ENCODE results near the gene PFKFB4.
"Not testable (repeated sequence)": the region's sequence is repeated elsewhere in the genome, so short reads cannot be mapped to it uniquely, and the experiment has no call there.

Gene PFKFB4

DNA sequence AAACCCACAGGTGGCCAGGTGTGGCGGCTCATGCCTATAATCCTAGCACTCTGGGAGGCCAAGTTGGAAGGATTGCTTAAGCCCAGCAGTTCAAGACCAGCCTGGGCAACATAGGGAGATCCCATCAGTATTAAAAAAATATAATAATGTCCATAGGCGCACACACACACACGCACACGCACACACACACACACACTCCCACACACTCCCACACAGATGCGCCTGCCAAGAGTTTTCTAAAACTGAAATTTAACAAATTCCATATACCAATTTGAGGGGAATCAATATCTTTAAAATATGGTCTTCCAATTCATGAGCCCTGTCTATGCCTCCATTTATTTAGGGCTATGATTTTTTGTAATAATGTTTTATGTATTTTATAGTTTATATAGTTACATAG, 69.7 kb downstream of the PFKFB4 start (continued):
- TF ChIP-seq, protein P1, sequence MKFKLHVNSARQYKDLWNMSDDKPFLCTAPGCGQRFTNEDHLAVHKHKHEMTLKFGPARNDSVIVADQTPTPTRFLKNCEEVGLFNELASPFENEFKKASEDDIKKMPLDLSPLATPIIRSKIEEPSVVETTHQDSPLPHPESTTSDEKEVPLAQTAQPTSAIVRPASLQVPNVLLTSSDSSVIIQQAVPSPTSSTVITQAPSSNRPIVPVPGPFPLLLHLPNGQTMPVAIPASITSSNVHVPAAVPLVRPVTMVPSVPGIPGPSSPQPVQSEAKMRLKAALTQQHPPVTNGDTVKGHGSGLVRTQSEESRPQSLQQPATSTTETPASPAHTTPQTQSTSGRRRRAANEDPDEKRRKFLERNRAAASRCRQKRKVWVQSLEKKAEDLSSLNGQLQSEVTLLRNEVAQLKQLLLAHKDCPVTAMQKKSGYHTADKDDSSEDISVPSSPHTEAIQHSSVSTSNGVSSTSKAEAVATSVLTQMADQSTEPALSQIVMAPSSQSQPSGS (tag by site-specific recombination; IDR thresholded peaks at IDR 0.05; ENCODE audit: low read depth): no peak
- TF ChIP-seq YY2 (tag by site-specific recombination; IDR thresholded peaks at IDR 0.05) (no peak), ZNF830 (tag by site-specific recombination; IDR thresholded peaks at IDR 0.05; ENCODE audit: low read depth) (no peak)
- TF ChIP-seq, protein P2, sequence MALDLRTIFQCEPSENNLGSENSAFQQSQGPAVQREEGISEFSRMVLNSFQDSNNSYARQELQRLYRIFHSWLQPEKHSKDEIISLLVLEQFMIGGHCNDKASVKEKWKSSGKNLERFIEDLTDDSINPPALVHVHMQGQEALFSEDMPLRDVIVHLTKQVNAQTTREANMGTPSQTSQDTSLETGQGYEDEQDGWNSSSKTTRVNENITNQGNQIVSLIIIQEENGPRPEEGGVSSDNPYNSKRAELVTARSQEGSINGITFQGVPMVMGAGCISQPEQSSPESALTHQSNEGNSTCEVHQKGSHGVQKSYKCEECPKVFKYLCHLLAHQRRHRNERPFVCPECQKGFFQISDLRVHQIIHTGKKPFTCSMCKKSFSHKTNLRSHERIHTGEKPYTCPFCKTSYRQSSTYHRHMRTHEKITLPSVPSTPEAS (tag by site-specific recombination; IDR thresholded peaks at IDR 0.05): peak; percentile 41; the same call in 1 of the 2 replicates
- TF ChIP-seq, protein P3, sequence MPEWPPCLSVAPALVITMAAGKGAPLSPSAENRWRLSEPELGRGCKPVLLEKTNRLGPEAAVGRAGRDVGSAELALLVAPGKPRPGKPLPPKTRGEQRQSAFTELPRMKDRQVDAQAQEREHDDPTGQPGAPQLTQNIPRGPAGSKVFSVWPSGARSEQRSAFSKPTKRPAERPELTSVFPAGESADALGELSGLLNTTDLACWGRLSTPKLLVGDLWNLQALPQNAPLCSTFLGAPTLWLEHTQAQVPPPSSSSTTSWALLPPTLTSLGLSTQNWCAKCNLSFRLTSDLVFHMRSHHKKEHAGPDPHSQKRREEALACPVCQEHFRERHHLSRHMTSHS (tag by site-specific recombination; IDR thresholded peaks at IDR 0.05): no peak

DNA sequence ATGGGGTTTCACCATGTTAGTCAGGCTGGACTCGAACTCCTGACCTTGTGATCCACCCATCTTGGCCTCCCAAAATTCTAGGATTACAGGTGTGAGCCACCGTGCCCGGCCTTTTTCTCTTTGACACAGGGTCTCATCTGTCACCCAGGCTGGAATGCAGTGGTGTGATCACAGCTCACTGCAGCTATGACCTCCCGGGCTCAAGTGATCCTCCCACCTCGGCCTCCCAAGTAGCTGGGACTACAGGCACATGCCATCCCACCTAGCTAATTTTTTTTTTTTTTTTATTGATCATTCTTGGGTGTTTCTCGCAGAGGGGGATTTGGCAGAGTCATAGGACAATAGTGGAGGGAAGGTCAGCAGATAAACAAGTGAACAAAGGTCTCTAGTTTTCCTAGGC, 73.8 kb downstream of the PFKFB4 start:
- POLR2A ChIA-PET; H3K36me3 ChIP-seq (ENCODE audit: control insufficient read depth in 2 of 2, insufficient read depth in 1 of 2, low read length in 2 of 2); H3K9me3 ChIP-seq (ENCODE audit: control insufficient read depth, insufficient read depth, low read depth, low read length); H3K4me3 ChIP-seq (ENCODE audit: low read depth, low read length); H3K4me1 ChIP-seq (ENCODE audit: control insufficient read depth, insufficient read depth, low read length); H3K27ac ChIP-seq (ENCODE audit: extremely low read depth, low read depth, low read length): not testable (repeated sequence)
- CTCF ChIA-PET: interaction anchor here (1.7 kb wide), 1 partner anchor 10 kb away, joined by 4 read pairs; no protein-coding TSS in a partner anchor
- TF ChIP-seq GLIS1 (tag by site-specific recombination; IDR thresholded peaks at IDR 0.05): peak; percentile 55

DNA sequence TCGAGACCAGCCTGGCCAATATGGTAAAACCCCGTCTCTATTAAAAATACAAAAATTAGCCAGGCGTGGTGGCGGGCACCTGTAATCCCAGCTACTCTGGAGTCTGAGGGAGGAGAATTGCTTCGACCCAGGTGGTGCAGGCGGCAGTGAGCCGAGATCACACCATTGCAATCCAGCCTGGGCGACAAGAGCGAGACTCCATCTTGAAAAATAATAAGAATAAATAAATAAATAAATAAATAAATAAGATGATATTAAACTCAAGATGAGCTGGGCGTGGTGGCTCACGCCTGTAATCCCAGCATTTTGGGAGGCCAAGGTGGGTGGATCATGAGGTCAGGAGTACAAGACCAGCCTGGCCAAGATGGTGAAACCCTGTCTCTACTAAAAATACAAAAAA, 75.7 kb downstream of the PFKFB4 start:
- H3K9me3 ChIP-seq (ENCODE audit: control insufficient read depth, insufficient read depth, low read depth, low read length); H3K4me1 ChIP-seq (ENCODE audit: control insufficient read depth, insufficient read depth, low read length); POLR2A ChIA-PET; H3K4me3 ChIP-seq (ENCODE audit: low read depth, low read length); CTCF ChIA-PET; H3K36me3 ChIP-seq (ENCODE audit: control insufficient read depth in 2 of 2, insufficient read depth in 1 of 2, low read length in 2 of 2); H3K27ac ChIP-seq (ENCODE audit: extremely low read depth, low read depth, low read length): not testable (repeated sequence)

DNA sequence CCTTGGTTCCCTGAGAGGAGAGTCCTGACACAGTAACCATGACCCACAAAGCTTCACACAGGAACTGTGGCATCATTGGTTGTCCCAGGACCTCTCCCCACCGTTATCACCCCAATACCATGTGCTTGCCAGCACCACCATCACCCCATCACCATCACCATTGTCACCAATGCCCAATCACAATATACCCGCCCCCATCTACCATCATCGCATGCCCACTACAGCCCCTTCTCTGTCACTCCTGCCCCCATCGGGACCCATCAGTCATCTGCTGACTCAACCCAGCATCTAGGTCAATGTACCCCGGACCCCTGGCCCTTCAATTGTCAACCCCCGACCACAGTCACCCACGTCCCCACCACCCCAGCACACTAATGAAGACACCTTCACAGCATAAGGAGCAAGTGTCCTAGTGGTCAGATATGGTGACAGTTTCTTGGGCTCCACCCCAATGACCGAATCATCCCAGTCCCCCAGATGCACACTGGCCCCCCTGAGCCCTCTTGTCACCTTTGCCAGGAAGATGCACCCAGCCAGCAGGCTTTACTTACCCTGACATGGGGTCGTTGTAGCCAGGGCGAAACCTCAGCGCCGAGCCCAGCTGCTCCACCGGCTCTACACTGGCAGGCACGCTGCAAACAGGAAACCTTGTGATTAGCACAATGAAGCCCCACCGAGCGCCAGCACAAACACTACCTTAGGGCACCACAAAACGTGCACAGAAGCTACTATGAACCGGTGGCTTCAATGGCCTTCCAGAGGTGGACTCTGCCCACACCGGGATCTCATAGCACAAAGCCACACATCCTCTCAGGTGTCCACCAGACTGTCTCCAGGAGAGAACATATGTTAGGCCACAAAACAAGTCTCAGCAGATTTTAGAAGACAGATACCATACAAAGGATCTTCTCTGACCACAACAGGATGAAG, 77.7 kb downstream of the PFKFB4 start:
- Histone ChIP-seq H3K27ac (ENCODE audit: extremely low read depth, low read depth, low read length) (no peak overlapping the region), H3K4me3 (ENCODE audit: low read depth, low read length) (no peak overlapping the region), H3K4me1 (ENCODE audit: control insufficient read depth, insufficient read depth, low read length) (no peaks in the 10 kb centered on the region), H3K36me3 (ENCODE audit: control insufficient read depth in 2 of 2, insufficient read depth in 1 of 2, low read length in 2 of 2) (no peaks in the 10 kb centered on the region), H3K9me3 (ENCODE audit: control insufficient read depth, insufficient read depth, low read depth, low read length) (no peaks in the 10 kb centered on the region)
- POLR2A ChIA-PET: no interaction called here
- CTCF ChIA-PET: interaction anchor here (0.8 kb wide), 1 partner anchor 205 kb away, joined by 6 read pairs; no protein-coding TSS in a partner anchor
- TF ChIP-seq ZNF248 (tag by site-specific recombination; IDR thresholded peaks at IDR 0.05): no peak
- TF ChIP-seq ZNF174 (tag by site-specific recombination; IDR thresholded peaks at IDR 0.05): no peak
- TF ChIP-seq, protein P4, sequence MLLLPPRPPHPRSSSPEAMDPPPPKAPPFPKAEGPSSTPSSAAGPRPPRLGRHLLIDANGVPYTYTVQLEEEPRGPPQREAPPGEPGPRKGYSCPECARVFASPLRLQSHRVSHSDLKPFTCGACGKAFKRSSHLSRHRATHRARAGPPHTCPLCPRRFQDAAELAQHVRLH (tag by site-specific recombination; IDR thresholded peaks at IDR 0.05): no peak
- TF ChIP-seq TCF7L2 (IDR thresholded peaks at IDR 0.05; ENCODE audit: borderline replicate concordance, low read depth, low read length): no peak
- no peak for TF ChIP-seq ZNF433 (tag by site-specific recombination; IDR thresholded peaks at IDR 0.05; ENCODE audit: low read depth)
- TF ChIP-seq, protein P5, sequence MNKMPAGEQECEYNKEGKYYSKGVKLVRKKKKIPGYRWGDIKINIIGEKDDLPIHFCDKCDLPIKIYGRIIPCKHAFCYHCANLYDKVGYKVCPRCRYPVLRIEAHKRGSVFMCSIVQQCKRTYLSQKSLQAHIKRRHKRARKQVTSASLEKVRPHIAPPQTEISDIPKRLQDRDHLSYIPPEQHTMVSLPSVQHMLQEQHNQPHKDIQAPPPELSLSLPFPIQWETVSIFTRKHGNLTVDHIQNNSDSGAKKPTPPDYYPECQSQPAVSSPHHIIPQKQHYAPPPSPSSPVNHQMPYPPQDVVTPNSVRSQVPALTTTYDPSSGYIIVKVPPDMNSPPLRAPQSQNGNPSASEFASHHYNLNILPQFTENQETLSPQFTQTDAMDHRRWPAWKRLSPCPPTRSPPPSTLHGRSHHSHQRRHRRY (tag by site-specific recombination; IDR thresholded peaks at IDR 0.05): no peak
- TF ChIP-seq, protein P3 (tag by site-specific recombination; IDR thresholded peaks at IDR 0.05): no peak
- TF ChIP-seq, protein P6, sequence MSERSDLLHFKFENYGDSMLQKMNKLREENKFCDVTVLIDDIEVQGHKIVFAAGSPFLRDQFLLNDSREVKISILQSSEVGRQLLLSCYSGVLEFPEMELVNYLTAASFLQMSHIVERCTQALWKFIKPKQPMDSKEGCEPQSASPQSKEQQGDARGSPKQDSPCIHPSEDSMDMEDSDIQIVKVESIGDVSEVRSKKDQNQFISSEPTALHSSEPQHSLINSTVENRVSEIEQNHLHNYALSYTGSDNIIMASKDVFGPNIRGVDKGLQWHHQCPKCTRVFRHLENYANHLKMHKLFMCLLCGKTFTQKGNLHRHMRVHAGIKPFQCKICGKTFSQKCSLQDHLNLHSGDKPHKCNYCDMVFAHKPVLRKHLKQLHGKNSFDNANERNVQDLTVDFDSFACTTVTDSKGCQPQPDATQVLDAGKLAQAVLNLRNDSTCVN (tag by site-specific recombination; optimal IDR thresholded peaks at IDR 0.05): no peak
